H1 (cell line): ENCODE data around the gene STARD3.

ENCODE experiments used
- CTCF ChIP-seq, 3 experiments: IDR thresholded peaks; 1 replicate in 2 of 3; 2 replicates in 1 of 3; pipeline versions ENCODE4 v1.5.1 to v1.6.1; 2011; ENCODE audit warnings: low read length in 3 of 3, mild to moderate bottlenecking in 3 of 3, inconsistent platforms in 2 of 3, low read depth in 1 of 3, moderate library complexity in 1 of 3; ENCODE audit not compliant: insufficient read depth in 1 of 3; ENCODE audit errors: control extremely low read depth in 1 of 3
- EZH2 ChIP-seq: fragments of 200-600 bp; sonication (generic); IDR thresholded peaks from 2 replicates; pipeline ENCODE4 v1.7.1; 2012; ENCODE audit warnings: low read depth, mild to moderate bottlenecking, moderate library complexity, low read length, inconsistent platforms; ENCODE audit not compliant: severe bottlenecking
- GABPA ChIP-seq: IDR thresholded peaks from 2 replicates; pipeline ENCODE4 v1.6.1; 2011; ENCODE audit warnings: mild to moderate bottlenecking, low read length, moderate library complexity, borderline replicate concordance; ENCODE audit not compliant: insufficient read depth
- TCF12 ChIP-seq: IDR thresholded peaks from 2 replicates; pipeline ENCODE4 v1.6.1; 2011; ENCODE audit warnings: low read depth, mild to moderate bottlenecking, low read length

GRCh38 chr17:39677542-39678339 lies 40.8 kb downstream of the STARD3 start:
- TF ChIP-seq CTCF (IDR thresholded peaks at IDR 0.05; ENCODE audit: control extremely low read depth in 1 of 3, insufficient read depth in 1 of 3, low read depth in 1 of 3, low read length in 3 of 3) (no peak), TCF12 (no peak), EZH2 (no peak), GABPA (no peak)
